ENCODE results near the gene PPP6R2. TPM values are rescaled to one million over a fixed set of nuclear protein-coding genes. Genes with fewer than 3 reads are reported as not detected.

PPP6R2 gene
- total RNA-seq, 6 experiments from 2014 or later: 41.9 to 47.0 (median 43.6) TPM

DNA sequence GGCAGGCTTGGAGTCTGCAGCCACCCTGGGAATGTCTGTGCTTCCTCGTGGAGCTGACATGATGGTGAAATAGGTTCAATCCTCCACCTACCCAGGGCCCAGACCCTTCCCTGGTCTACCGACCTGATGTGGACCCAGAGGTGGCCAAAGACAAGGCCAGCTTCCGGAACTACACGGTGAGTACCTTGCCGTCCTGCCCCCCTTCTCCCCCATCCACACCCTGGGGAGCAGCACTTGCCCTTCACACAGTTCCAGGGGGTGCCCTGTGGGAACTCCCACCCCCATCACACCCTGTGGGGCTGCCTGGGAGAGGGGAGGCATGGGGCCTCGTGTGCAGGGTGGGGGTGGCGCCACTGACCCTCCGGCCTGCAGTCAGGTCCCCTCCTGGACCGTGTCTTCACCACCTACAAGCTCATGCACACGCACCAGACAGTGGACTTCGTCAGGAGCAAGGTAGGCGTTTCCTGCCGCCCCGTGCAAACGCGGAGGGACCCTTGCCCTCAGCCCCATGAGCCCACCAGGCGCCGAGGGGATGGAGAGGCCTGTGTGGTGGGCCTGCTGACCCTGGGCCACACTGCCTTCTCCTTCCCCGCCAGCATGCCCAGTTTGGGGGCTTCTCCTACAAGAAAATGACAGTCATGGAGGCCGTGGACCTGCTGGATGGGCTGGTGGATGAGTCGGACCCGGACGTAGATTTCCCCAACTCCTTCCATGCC lies 144.3 kb downstream of the PPP6R2 start:
- H3K27ac Mint-ChIP-seq: no peak overlapping the region
- peaks cover 2% of the 10 kb centered on the region for H3K27me3 Mint-ChIP-seq (ENCODE audit: insufficient read depth)

GRCh38 chr22:50488006-50488677 lies 145.0 kb downstream of the PPP6R2 start:
- Mint-ChIP-seq H3K27ac (no peak overlapping the region), H3K27me3 (ENCODE audit: insufficient read depth) (peaks cover 2% of the 10 kb centered on the region), H3K9me3 (no peaks in the 10 kb centered on the region), H3K36me3 (ENCODE audit: low read depth) (no peaks in the 10 kb centered on the region), H3K4me3 (no peak overlapping the region), H3K4me1 (ENCODE audit: low read depth) (peaks cover 13% of the 10 kb centered on the region)
- no peak for DNase-seq
- no peak for TF ChIP-seq CTCF (IDR thresholded peaks at IDR 0.05)

More for the DNA sequence above, 144.3 kb downstream of the PPP6R2 start:
- no peak for TF ChIP-seq CTCF (IDR thresholded peaks at IDR 0.05)
- DNase-seq: no peak
- no peaks in the 10 kb centered on the region for H3K36me3 Mint-ChIP-seq (ENCODE audit: low read depth)
- no peaks in the 10 kb centered on the region for H3K9me3 Mint-ChIP-seq
- no peak overlapping the region for H3K4me3 Mint-ChIP-seq
- H3K4me1 Mint-ChIP-seq (ENCODE audit: low read depth): peaks cover 13% of the 10 kb centered on the region

- H3K27me3 Mint-ChIP-seq (ENCODE audit: insufficient read depth): peaks cover 3% of the 10 kb centered on the region
- TF ChIP-seq CTCF (IDR thresholded peaks at IDR 0.05): no peak
- DNase-seq: no peak
- no peak overlapping the region for H3K27ac Mint-ChIP-seq
- no peak overlapping the region for H3K4me3 Mint-ChIP-seq
- H3K9me3 Mint-ChIP-seq: no peaks in the 10 kb centered on the region
- peaks cover 13% of the 10 kb centered on the region for H3K4me1 Mint-ChIP-seq (ENCODE audit: low read depth)
- no peaks in the 10 kb centered on the region for H3K36me3 Mint-ChIP-seq (ENCODE audit: low read depth)
Measured at GRCh38 chr22:50488886-50489285, 145.8 kb downstream of the PPP6R2 start.

- no peak overlapping the region for H3K27ac Mint-ChIP-seq
- H3K9me3 Mint-ChIP-seq: no peaks in the 10 kb centered on the region
Measured at GRCh38 chr22:50489363-50490243, 146.5 kb downstream of the PPP6R2 start.

More at GRCh38 chr22:50489363-50490243, 146.5 kb downstream of the PPP6R2 start:
- Mint-ChIP-seq H3K27me3 (ENCODE audit: insufficient read depth) (peaks cover 3% of the 10 kb centered on the region), H3K36me3 (ENCODE audit: low read depth) (no peaks in the 10 kb centered on the region), H3K4me1 (ENCODE audit: low read depth) (peaks cover 13% of the 10 kb centered on the region), H3K4me3 (no peak overlapping the region)
- no peak for DNase-seq
- no peak for TF ChIP-seq CTCF (IDR thresholded peaks at IDR 0.05)
